Upper lobe of left lung (tissue), 4 donors: ENCODE data around the gene CSF2RB.

Experiments
- CTCF ChIP-seq, 6 experiments: fragments of 450-650 bp in 4 of 6; fragments of 200-600 bp in 2 of 6; sonication (generic) in 2 of 6; IDR thresholded peaks; one replicate each; pipeline ENCODE4 v1.5.1; 2016 to 2019; ENCODE audit warnings: antibody characterized with exemption in 6 of 6
- POLR2A ChIP-seq, 4 donors: fragments of 450-650 bp; IDR thresholded peaks; one replicate each; pipeline ENCODE4 v1.5.1; 2016 to 2017; ENCODE audit warnings: antibody characterized with exemption in 4 of 4, mild to moderate bottlenecking in 2 of 4
- POLR2AphosphoS5 ChIP-seq, 2 donors: sonication (generic); formaldehyde crosslinking; IDR thresholded peaks; one replicate each; pipeline ENCODE4 v1.5.1; 2017; ENCODE audit warnings: antibody characterized with exemption in 2 of 2

- TF ChIP-seq CTCF (IDR thresholded peaks at IDR 0.05) = no peak
- no peak for TF ChIP-seq POLR2AphosphoS5 (IDR thresholded peaks at IDR 0.05)
- no peak for TF ChIP-seq POLR2A (IDR thresholded peaks at IDR 0.05)
Observed at GRCh38 chr22:36868546-36869181, 44.8 kb upstream of the CSF2RB start.
